HG03097 (cell line): ENCODE results near the gene SIVA1.

ENCODE experiments used
- ATAC-seq: cut with Tn5 transposase; IDR thresholded peaks from one replicate; pipeline ENCODE4 v1.9.1; 2021; ENCODE audit not compliant: unreplicated experiment, low FRiP score

The SIVA1 gene

DNA sequence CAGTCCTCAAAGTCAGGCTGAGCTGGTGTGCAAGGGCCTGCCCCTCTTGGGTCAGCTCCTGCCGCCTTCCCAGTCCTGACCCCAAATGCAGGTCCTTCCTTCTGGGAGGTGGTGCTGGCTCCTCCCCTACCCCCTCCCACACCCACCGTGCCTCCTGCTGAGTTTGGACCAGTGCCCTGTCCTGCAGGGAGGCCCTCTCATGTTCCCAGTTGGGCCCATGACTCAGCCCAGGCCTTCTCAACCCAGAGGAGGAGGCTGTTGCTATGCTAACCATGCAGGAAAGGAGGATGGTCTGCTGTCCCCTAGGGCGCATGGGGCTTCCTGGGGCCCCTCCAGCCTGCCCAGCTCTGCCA lies 52.4 kb downstream of the SIVA1 start:
- no peak for ATAC-seq

DNA sequence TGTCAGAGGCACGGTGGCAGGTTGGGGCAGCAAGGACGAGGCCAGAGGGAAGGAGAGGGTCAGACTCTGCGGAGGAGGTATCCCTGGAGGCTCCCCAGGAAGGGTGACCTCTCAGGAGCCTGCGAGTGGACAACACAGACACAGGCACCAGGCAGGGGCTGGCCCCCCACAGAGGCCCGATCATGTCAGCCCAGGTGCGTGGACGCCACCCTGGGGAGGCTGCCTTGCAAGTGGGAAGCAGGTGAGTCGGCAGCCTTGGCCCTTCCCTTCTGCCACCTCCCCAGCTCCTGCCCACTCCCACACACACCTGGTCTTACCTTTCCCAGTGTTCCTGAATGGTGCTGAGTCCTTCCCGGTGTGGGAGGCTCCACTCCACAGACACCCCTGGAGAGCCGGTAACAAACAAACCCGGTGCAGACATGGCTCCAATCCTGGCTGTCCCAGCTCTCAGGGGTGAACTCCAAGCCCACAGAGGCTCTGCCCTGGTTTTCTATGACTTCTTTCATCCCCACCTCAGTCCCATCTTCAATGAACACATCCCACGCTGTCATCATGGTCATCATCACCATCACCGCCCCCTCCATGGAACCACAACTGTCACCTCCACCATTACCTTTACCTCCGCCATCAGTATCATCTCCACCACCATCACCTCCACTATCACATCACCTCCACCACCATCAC lies 53.1 kb downstream of the SIVA1 start:
- no peak for ATAC-seq

DNA sequence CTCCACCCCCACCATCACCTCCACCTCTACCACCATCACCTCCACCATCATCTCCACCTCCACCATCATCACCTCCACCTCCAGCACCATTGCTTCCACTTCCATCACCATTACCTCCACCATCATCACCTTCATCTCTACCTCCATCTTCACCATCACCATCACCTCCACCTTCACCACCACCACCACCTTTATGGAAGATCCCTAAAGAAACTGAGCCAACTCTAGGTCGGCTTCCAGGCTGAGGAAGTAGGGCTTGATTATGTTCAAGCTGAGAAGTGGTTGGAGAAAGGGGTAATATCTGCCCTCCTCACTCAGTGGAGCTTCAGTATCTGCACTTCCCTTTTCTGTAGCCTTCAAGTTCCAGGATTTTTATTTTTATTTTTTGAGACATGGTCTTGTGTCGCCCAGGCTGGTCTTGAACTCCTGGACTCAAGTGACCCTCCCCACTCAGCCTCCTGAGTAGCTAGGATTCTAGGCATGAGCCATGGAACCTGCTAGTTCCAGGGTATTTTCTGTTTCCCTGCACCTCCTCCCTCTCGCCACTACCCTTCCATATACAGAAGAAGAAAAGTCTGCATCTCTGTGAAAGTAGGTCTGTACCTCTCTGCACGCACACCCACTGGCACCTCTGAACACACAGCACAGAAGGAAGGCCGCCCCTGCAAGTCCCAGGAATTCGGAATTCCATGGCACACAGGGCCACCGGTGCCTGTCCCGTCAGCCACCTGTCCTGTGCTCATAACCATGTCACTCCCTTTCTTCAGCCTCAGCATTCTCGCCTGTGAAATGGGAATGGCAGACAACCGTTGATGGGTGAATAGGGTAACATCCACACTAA lies 53.9 kb downstream of the SIVA1 start:
- ATAC-seq, result no peak

DNA sequence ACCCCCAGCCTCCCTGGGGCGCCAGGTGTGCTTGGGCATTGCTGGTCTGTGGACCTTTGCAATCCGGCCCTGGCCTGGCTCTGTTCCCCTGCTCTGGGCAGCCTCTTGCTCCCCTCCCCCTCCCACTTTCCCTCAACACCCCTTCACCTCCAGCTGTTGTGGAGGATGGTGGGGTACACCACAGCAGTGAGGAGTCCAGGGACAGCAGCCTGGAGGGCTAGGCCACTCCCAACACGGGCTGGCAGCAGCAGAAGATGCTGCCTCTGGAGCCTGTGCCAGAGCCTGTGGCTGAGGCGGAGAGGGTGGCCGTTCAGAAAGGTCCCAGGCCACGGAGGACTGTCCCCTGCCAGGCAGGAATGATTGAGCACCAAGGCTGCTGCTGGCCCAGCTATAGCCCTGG lies 55.5 kb downstream of the SIVA1 start:
- no peak for ATAC-seq
